ENCODE results near the gene GCGR. TPM values are rescaled to one million over a fixed set of nuclear protein-coding genes. Genes with fewer than 3 reads are reported as not detected.

The GCGR gene
- total and polyA plus RNA-seq, 2 of the 13 experiments (the other 11 are each of a cell fraction or from before 2014, with no cell fraction given) = 0.04 to 0.13 TPM

- no peak for TF ChIP-seq ZHX2 (IDR thresholded peaks at IDR 0.05; ENCODE audit: low read depth)
- no peak for TF ChIP-seq ZHX2 (CRISPR knock-in tag; IDR thresholded peaks at IDR 0.05; ENCODE audit: borderline replicate concordance)
- 0 out of 2 replicates have a peak, but pooled peaks have one; percentile 18 for TF ChIP-seq BRF2 (CRISPR knock-in tag; IDR thresholded peaks at IDR 0.05)
- no peak for TF ChIP-seq ZNF350 (CRISPR knock-in tag; IDR thresholded peaks at IDR 0.05; ENCODE audit: borderline replicate concordance, low read depth)
- no peak for TF ChIP-seq ARHGAP35 (CRISPR knock-in tag; IDR thresholded peaks at IDR 0.05; ENCODE audit: borderline replicate concordance)
- no peak for TF ChIP-seq SAFB2 (CRISPR knock-in tag; IDR thresholded peaks at IDR 0.05; ENCODE audit: borderline replicate concordance, low read depth)
Observed at GRCh38 chr17:81842378-81842724, 38.4 kb downstream of the GCGR start (continued).

Measured in HepG2 (cell line).